ENCODE measurements around the gene RDH16.
"Not testable (repeated sequence)": the region's sequence is repeated elsewhere in the genome, so short reads cannot be mapped to it uniquely, and the experiment has no call there.

Gene RDH16

GRCh38 chr12:56954057-56954957 is 3.1 kb downstream of the RDH16 start:
- DNase-seq (ENCODE audit: low read depth in 2 of 2): no peak

DNA sequence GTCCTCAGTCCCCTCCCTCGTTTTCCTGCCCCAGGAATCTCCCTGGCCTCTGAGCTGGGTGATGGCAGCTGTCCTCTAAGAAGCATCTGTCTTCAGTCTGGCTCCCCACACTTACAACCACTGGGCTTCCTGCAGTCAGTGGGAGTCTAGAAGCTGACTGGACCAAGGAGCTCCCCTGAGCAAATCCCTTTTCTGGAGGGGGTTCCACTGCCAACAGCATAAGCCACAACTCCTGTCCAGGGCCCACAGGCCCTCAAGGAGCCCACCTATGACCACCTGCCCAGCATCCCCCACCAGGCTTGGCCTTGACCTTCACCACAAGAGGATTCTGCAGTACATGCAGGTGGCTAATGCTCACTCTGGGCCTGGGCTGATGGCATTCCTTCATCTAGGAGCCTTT is 4.1 kb downstream of the RDH16 start:
- DNase-seq (ENCODE audit: low read depth in 2 of 2): no peak

- no peak for DNase-seq (ENCODE audit: low read depth in 2 of 2)
Measured at GRCh38 chr12:56951582-56952339, 5.6 kb downstream of the RDH16 start.

DNA sequence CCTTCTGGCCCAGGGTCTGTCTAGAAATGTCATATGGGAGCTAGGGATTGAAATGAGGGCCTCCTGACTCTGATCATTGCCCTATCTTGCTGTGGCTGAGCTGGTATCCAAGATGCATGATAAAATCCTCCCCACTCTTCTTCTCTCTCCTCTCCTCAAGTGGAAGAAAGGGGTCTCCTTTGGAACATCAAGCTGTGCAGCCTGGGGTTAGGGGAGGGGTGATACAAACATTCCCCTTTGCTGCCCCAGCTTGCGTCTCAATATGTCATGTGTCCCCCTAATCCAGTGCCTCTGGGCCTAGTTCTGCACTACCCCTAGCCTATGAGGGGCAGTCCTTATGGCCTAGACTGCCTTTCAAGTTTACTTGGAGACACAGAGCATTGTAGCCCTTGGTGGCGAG is 8.5 kb downstream of the RDH16 start:
- DNase-seq (ENCODE audit: low read depth in 2 of 2): no peak

DNA sequence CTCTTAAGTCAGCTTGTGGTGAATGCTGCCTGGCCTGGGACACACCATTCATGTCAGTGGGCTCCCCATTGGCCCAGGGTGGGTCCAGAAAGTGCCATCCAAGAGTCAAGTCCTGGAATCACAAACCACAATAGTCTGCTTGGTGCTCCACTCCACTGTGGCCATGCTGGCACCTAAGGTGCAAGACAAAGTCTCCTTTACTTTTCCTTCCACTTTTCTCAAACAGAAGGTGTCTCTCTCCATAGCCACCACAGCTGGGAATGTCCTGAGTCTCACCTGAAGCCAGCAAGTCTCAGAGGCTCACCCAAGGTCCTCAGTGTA is 9.0 kb downstream of the RDH16 start:
- DNase-seq (ENCODE audit: low read depth in 2 of 2): no peak

DNA sequence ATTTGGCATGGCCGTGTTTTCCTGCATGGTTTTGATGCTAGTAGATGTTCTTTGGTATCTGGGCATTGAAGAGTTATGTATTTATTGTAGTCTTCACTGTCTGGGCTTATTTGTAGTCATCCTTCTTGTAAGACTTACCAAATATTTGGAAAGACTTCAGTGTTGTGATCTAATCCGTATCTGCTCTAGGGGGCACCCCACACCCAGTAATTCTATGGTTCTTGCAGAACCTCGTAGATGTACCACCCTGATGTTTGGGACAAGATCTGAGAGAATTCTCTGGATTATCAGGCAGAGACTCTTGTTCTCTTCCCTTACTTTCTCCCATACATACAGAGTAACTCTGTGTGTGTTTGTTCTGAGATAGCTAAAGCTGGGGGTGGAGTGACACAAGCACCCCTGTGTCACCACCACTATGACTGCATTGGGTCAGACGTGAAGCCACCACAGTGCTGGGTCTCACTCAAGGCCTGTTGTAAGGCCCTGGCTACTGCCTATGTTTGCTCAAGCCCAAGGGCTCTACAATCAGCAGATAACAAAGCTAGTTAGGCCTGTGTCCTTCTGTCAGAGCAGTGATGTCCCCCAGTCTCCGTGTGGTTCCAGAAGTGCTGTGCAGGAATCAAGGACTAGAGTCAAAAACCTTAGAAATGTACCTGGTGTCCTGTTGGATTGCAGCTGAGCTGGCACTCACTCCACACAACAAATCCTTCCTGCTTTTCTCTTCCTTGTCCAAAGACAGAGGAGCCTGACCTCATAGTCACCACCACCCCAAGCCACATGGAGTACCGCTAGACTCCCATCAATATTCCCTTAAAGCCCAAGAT is 9.6 kb downstream of the RDH16 start:
- DNase-seq (ENCODE audit: low read depth in 2 of 2): no peak

DNA sequence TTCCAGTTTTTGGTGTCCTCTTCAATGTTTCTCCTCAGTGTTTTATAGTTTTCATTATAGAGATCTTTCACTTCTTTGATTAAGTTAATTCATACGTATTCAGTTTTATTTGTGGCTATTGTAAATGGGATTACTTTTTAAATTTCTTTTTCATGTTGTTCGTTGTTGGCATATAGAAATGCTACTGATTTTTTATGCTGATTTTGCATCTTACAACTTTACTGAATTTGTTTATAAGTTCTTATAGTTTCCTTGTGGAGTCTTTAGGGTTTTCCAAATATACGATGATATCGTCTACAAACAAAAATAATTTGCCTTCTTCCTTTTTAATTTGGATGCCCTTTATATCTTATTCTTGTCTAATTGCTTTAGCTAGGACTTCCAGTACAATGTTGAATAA is 13.5 kb downstream of the RDH16 start:
- no peak for DNase-seq (ENCODE audit: low read depth in 2 of 2)

- DNase-seq (ENCODE audit: low read depth in 2 of 2): not testable (repeated sequence)
Measured at GRCh38 chr12:56943374-56943773, 14.0 kb downstream of the RDH16 start.

- DNase-seq (ENCODE audit: low read depth in 2 of 2): no peak
Measured at GRCh38 chr12:56941299-56942017, 15.9 kb downstream of the RDH16 start.

DNA sequence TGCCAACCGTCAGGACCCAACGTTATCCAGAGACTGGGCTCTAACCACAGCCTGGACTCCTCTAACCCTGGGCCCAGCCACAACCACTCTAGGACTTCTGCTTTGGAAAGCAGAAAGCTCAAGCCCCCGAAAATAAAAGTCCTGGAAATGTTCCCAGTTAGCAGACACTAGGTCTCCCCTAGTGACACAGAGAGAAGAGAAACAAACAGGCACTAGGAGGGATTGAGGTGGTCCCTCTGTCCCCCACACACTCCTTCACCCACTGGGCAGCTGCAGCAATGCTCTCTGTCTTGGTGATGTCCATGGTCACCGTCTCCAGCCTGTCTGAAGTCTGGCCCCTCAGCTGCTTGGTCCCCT is 16.5 kb downstream of the RDH16 start:
- DNase-seq (ENCODE audit: low read depth in 2 of 2): not testable (repeated sequence)

DNA sequence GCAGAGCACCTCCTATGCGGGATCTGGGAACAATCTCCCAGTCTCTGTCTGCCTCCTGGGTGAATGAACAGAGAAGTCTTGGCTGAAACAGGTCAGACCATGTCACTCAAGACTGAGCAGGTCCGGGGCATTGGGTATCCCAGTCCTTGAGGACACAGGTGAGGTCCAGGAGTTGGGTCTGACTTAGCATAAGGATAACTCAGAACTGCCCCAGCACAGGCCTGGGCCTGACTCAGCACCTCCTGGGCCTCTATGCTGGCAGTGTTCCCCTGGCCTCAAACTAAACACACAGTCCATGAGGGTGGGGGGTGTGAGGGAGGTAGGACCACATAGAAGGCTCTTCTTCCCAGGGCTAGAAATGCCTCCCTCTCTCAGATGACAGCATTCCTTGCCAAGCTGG is 21.7 kb downstream of the RDH16 start:
- no peak for DNase-seq (ENCODE audit: low read depth in 2 of 2)

GRCh38 chr12:56935157-56935556 is 22.3 kb downstream of the RDH16 start:
- no peak for DNase-seq (ENCODE audit: low read depth in 2 of 2)

DNA sequence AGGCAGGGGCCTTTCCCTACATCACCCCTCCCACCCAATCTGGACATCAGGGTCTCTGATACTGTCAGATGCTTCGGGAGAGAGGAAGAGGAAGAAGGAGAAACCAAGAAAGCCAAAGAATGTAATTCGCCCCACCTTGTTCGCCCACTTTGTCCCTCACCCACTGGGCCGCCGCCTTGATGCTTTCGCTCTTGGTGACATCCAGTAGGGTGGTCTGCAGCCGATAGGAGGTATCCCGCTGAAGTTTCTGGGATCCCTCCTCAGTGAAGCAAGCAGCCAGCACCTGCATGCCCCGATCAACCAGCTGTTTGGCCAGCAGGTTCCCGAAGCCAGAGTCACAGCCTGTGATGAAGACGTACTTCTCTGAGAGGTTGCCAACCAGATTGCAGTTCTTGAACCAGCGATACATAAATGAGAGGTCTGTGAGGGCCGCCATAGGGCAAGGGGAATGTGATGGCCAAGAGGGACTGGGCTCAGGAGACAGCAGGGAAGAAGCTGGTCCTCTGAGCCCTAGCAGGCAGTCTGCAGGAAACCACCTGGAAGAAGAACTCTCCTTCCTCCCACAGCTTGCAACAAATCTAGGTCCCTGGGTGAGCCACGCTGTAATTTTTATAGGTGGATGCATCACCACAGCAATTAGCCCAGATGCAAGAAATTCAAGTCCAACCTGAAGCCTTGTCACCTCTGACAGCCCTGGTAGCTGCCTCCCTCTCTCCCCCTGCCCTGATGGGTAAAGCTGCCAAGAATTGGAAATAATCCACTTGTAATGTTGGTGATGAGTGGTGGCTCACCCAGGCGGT is 23.4 kb downstream of the RDH16 start, which contains the start of gene SDR9C7:
Gene SDR9C7, minus strand, starts transcription at position 583 of the 800 bp plus-strand sequence. Its CDS starts 147 bp downstream, at position 436.
- DNase-seq (ENCODE audit: low read depth in 2 of 2): no peak

- DNase-seq (ENCODE audit: low read depth in 2 of 2): no peak
Measured at GRCh38 chr12:56932867-56933266, 24.5 kb downstream of the RDH16 start.

- DNase-seq (ENCODE audit: low read depth in 2 of 2): no peak
Measured at GRCh38 chr12:56932146-56932545, 25.3 kb downstream of the RDH16 start.

- DNase-seq (ENCODE audit: low read depth in 2 of 2): no peak
Measured at GRCh38 chr12:56931474-56931978, 25.9 kb downstream of the RDH16 start.

- DNase-seq (ENCODE audit: low read depth in 2 of 2): no peak
Measured at GRCh38 chr12:56930241-56930640, 27.2 kb downstream of the RDH16 start.

DNA sequence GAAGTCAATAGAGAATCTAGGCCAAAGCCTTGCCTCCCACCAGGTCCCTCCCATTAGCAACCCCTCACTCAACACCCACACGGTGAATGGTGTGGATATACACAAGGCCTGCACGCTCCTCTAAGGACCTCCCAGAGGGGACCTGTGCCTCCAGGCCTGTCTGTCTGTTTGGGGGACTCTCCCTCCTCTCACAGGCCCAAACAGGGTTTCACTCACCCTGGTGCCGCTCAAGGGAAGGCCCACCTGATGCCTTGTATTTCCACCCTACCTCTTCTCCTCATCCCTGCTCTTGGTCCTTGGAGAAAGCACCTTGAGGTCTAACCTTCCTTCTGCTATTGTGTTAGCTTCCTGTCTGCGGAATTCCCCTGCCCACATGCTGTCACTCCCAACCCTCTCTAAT is 27.6 kb downstream of the RDH16 start:
- DNase-seq (ENCODE audit: low read depth in 2 of 2): no peak

DNA sequence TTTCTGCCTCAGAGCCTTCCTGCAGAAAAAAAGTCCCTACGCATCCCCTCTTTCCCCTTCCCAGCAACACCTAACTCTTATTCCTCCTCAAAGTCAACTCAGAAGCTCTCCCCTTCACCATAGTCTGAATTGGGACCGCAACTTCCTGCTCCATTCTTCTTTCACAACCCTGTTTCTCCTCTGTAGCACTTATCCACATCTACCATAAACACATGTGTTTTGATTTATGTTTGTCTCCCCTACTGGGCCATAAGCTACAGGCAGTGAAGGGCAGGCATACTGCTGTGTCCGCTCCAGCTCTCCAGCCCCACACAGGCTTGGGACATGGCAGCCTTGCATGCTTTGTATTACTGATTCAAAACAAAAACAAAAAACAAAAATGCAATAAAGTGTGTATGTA is 29.1 kb downstream of the RDH16 start:
- DNase-seq (ENCODE audit: low read depth in 2 of 2): no peak

- no peak for DNase-seq (ENCODE audit: low read depth in 2 of 2)
Measured at GRCh38 chr12:56927281-56927680, 30.1 kb downstream of the RDH16 start.

- DNase-seq (ENCODE audit: low read depth in 2 of 2): no peak
Measured at GRCh38 chr12:56922031-56922430, 35.4 kb downstream of the RDH16 start.
